Midbrain (tissue), 1 donor: ENCODE data around the gene CCDC112.

Experiments used
- DNase-seq: peaks from one replicate; lab custom pipeline; 2025; lab: John Stamatoyannopoulos, UW

CCDC112 gene

DNA sequence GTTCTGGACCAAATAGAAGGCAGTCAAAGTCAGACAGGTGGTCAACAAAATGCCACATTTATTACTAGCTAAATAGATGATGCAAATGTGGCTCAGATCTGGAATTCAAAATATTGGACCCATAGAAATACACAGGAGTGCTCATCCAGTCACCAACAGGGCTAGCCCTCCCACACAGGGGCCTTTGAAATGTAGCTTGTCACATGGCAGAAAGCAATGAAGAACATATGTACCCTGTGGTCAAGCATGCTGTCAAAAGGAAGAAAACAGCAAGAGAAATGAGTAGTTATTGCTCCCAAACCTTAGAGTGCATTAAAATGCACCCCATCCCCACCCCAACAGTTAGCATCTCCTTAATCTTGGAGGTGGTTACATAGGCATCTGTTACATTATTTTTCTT, 20.9 kb upstream of the CCDC112 start:
- no peak for DNase-seq

DNA sequence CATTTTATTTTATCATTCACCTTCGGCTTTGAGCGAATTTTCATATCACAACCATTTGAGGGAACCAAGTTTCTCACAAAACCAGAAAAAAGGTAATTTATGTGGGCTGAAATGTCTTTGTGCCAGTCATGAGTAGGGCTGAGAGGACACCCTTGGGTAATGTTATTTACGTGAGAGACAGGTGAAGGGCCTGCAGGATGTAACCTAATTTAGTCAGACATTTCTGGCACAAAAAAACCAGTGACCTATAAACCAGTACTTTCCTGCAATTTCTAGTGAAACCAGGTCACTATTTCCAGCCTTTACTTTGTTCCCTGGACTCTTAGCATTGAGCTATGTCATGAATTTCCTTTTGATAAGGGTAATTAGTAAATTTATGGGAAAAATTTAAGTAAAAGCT, 17.2 kb upstream of the CCDC112 start:
- DNase-seq = no peak

DNA sequence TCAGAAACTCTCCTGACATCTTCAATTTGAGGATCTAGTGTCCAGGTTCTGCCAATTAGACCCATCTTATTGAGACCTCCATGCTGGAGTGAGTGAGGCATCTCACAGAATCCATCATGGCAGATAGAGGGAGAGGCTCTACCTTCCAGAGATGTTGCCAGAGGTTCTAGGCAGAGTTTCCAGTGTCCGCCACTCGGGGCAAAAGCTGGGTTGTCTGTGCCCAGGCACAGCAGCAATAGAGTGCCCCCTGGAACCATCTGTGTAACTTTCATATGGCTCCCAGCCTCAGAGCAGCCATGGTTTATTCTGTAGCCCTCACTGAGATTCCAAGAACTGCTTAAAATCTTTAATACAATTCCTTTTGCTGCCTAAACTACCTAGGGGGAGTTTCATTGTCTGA, 16.6 kb upstream of the CCDC112 start:
- DNase-seq = no peak

DNA sequence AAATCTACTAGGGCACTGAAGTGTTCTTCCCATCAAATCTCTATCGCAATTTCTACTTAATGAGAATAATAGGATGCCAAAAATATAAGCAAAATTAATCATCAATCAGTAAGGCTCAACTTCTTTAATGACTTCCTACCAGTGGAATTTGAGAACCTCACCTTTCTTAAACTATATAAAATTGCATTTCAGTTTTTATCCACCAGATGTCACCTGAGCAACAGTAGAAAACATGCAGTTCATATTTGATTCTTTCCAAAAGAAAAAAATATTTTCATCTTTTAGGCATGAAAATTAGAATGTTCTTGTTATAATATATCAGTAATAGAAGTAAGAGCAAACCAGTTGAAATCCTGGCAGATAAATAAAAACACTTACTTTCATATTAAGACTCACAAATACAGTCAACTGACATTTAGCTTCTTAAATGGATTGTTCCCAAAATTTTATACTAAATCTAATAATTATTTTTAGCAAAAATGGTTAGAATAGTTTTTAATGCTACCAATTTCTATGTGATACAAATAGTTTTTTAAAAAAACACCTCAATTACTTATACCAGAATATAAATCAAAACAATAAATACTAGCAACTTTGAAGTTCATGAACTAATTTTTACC, 13.4 kb upstream of the CCDC112 start:
- peak; percentile 23 for DNase-seq

DNA sequence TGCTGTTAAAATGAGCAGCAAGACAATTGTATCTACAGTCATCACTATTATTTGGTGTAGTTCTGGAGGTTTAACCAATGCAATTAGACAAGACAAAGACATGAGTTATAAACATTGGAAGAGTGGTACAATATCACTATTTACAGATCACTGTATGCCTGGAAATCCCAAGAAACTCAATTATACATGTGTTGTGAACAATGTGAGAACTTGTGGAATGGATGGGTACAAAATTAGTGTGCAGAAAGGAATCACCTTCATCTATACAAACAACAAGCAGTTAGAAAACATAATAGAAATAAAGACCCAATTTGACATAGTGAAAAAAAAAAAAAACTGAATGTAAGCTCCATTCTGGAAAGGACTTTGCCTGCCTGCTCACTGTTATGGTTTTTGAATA, 12.4 kb upstream of the CCDC112 start:
- DNase-seq = no peak

DNA sequence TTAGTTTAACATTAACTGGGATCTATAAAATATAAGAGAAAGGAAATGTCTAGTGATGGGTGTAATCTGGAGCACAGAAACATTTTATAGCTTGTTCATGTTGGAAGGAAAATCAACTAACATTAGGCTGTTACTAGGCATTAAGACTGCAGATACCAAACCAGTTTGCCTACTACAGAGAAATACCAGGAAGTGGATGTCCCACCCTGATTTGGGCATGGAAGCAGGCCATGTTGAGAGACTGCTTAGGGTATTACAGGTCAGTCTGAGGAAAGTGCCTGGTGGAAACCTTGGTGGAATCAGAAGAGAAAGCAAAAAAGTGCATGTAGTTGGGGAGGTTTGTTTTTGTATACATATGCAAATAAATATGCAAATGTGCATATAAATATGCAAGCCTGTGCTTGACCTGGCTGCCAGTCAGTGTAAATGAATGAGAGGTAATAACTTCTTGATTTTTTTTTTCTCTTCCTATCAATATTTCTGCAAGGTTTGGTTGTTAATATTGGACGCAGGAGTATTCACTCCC, 9.6 kb upstream of the CCDC112 start:
- no peak for DNase-seq

- no peak for DNase-seq
Observed at GRCh38 chr5:115304496-115304895, 8.0 kb upstream of the CCDC112 start.

DNA sequence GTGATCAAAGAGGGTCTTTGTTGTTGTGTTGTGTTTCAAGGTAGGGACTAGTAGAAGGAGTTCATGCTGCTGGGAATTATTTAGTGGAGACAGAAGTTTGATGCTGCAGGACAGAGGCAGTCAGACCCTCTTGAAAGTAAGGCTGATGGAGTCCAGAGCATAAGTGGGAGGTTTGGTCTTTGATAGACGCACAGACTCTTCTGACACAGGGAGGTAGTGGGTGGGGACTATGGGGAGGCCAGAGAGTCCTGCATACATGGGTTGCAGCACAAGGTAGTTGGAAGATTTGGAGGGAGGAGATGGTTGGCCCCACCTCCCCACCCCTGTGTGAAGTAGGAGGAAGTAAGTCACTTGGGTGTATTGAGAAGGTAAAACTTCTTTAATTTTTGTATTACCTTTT, 2.4 kb upstream of the CCDC112 start:
- no peak for DNase-seq

DNA sequence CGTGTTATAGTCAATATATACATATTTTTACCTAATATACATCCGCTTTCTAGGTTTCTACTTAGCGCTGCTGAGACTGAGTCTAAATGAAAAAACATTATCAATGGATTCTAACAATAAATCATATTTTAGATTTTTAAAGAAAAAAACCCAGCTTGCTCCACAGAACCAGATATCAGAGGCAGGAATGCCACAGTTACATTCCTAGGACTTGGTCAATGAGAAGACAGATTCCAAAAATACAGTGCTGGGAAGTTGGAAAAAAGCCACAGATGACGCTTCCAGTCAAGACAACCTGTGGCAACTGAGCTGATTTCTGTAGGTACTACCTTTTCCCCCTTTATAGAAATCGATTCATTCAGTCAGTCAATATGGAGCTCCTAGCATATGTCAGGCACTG, 577 bp upstream of the CCDC112 start:
- no peak for DNase-seq

DNA sequence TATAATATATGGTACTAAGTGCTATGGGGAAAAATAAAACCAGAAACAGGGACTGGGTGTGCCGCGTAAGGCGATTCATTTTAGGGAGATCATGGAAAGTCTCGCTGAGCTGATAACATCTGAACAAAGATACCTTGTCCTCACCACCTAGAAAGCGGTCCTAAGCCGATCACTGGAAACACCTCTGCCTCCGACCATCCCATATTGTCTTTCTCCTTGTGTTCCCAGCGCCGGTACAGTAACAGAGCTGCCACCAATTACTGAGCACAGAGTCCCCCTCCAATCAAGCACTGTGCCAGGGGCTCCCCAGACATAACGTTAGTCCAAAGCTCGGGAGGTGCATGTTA, 704 bp downstream of the CCDC112 start:
- no peak for DNase-seq

DNA sequence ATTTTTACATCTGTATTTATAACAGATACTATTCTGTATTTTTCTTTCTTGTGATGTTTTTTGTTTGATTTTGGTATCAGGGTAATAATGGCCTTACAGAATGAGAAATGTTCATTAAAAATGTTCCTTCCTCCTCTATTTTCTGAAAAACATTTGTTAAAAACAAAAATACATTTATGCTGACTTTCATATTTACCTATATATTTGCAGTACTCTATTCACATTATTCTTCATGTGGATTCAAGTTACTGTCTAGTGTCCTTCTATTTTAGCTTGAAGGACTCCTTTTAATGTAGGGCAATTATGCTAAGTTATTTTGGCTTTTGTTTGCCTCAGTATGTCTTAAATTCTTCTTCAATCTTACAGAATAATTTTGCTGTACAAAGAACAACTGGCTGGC, 5.1 kb downstream of the CCDC112 start:
- no peak for DNase-seq

GRCh38 chr5:115289104-115289503, 7.3 kb downstream of the CCDC112 start:
- no peak for DNase-seq

- peak; percentile 2 for DNase-seq
Observed at GRCh38 chr5:115284021-115284420, 12.4 kb downstream of the CCDC112 start.

- no peak for DNase-seq
Observed at GRCh38 chr5:115282131-115282530, 14.3 kb downstream of the CCDC112 start.

DNA sequence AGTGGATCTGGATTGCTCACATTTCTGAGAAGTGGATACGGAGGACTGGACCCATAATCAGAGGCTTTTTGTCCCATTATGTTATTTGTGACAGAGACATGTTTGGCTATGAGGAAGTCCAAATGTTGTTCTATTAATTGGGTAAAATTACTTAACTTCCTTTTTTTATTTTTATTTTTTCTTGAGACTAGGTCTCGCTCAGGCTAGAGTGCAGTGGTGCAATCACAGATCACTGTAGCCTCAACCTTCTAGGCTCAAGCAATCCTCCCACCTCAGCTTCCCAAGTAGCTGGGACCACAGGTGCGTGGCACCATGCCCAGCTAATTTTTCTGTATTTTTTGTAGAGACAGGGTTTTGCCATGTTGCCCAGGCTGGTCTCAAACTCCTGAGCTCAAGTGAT, 21.9 kb downstream of the CCDC112 start:
- DNase-seq = no peak

DNA sequence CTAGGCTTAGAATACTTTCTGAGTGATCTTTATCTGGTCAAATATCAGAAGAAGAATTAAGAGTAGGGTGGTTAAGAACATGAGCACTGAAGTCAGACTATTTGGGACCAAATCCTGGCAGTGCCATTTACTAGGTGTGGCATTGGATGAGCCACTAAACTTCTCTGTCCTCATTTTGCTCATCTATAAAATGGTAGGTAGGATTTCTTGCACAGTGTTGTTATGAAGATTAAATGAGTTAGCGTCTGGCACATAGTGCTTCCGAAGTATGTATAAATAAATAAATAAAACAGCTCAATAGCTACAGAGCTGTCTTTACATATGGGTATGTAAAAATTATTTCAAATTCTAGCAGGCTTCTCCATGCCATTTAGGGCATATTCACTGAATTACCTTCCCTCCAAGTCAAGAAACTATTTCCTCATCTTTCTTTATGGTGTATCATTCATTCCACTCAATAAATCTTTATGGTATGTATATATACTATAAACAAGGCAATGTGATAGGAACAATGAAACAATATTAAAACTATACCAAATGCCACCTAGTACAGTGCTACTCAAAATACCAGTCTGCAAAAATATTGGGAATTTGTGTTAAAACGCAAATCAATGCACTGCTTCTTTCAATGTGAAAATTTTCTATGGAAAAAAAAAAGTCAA, 24.0 kb downstream of the CCDC112 start:
- no peak for DNase-seq

DNA sequence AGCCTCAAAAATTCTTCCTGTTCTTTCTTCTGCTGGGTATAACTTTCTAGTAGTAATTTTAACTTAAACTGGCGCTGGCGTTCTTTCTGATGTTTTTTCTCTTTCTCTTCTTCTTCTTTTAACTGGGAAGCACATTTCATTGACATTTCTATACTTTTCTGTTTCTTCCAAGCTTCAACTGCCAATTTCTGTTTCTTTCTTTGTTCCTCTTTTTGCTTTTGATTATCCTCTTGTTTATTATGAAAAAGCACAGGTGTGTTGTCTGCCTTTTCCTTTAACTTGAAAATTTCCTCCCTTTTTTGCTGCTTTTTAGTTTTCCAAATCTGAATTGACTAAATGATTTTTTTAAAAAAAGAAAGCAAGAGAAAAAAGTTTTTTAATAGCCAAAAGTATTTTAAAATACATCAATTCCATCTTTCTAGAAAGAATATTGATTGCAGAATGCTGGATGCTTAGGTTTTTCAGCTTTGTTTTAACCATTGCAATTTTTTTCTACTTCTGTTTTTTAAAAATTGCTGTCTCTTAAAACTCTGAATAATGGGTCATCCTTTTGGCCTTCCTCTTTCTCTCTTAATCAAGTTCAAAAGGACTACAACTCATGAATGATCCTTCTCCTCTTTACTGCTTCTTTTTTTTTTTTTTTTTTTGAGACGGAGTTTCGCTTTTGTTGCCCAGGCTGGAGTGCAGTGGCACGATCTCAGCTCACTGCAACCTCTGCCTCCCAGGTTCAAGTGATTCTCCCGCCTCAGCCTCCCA, 25.0 kb downstream of the CCDC112 start:
- no peak for DNase-seq

DNA sequence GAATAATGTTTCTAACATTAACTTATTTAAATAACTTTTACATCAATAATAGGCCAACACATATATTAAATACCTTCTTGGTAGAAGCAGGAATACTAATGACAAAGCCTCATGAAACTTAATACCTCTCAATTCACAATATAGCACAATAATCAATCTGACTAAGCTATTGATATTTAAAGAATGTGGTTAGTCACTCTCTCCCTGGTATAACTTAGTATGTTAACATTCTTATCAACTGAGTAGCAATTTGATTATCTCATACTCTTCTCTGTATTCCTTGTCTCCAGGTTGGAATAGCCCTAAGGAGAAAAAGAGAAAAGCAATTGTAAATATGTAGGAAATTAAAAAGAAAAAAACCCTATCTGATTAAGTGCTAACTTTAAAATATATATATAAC, 28.8 kb downstream of the CCDC112 start:
- no peak for DNase-seq

- DNase-seq = no peak
Observed at GRCh38 chr5:115265220-115265619, 31.2 kb downstream of the CCDC112 start.

DNA sequence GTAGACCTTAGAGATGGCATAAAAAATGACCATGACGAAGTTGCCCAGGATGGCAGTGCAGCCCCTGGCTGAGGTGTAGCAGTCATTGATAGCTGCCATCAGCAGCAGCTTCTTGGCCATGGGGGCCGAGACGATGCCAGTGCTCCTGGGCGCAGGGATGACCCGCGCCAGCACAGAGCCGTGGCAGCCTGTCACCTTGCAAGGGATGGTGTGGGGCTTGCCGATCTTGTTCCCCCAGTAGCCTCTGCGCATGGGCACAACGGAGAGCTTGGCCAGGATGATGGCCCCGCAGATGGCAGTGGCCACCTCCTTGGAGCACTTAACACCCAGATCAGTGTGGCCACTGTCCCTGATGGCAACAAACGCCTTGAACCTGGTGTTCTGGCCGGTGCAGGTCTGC, 31.7 kb downstream of the CCDC112 start:
- DNase-seq = no peak

DNA sequence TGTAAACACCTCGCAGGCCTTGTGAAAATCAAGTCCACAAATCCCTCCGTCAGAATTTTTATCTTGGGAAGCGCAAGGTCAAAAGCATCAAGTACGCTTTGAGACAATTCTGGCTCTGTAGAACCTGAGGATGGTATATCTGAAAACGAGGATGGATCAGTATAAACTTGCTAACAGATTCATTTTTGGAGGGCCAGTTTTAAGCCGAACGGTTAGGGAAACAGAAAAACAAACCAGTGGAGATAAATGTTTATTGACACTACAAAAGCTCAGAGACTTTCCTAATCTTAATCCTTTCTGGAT, 33.4 kb downstream of the CCDC112 start:
- DNase-seq = no peak

DNA sequence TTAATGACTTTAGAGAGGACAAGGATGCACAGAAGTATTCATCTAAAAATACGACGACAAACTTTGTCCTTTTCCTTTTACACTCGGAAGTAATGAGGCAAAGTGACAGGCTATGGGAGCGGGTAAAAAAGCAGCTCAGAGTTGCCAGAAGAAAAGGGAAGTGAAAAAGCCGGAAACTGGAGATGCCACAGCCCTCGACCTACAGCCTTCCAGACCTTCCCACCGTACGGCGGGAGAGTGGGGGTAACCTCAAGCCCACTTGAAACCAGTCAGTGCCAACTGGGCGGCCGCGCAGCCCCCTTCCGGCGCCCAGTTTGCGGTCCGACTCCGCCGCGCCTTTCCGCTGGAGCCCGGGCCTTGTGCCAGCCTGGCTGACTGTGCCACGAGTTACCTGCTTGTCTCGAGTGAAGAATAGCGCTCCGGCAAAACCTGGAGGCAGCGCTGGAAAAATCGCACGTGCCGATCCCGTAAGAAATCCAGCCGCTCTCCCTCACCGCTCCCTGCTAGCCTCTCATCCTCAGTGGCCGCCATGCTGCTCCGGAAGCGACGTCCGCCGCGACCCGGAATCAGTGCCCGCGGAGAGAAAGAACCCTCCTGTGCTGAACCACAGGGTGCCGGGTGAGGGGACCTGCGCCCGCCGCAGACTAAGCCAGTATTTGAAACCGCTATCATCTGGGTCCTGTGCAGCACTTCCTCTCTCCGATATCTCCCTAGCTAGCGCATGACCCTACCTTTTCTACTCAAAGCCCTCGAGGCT, 34.0 kb downstream of the CCDC112 start, which contains the start of gene PGGT1B:
TSS of gene PGGT1B (minus strand) at position 557 of the 757 bp plus-strand sequence. CDS start at position 531, 26 bp downstream.
- DNase-seq = peak; percentile 91

- DNase-seq = no peak
Observed at GRCh38 chr5:115262011-115262320, 34.5 kb downstream of the CCDC112 start.
